Fibroblast of skin of abdomen (primary cell): ENCODE data around the gene RMND5A.

Experiments used
- DNase-seq: peaks from one replicate; pipeline ENCODE4 v3.0.0-alpha.2; 2013

The RMND5A gene

GRCh38 chr2:86768189-86768949, 48.3 kb downstream of the RMND5A start:
- no peak for DNase-seq

GRCh38 chr2:86769838-86770237, 49.7 kb downstream of the RMND5A start:
- no peak for DNase-seq

- DNase-seq = no peak
These were observed 50.8 kb downstream of the RMND5A start for GRCh38 chr2:86770816-86771301.

GRCh38 chr2:86772611-86773010, 52.5 kb downstream of the RMND5A start:
- DNase-seq = no peak

GRCh38 chr2:86774862-86775261, 54.8 kb downstream of the RMND5A start:
- DNase-seq = no peak

- no peak for DNase-seq
These were observed 55.2 kb downstream of the RMND5A start for GRCh38 chr2:86775338-86775737.

- DNase-seq = no peak
These were observed 56.4 kb downstream of the RMND5A start for GRCh38 chr2:86776532-86776931.

GRCh38 chr2:86778957-86779356, 58.9 kb downstream of the RMND5A start:
- no peak for DNase-seq

- no peak for DNase-seq
These were observed 59.9 kb downstream of the RMND5A start for GRCh38 chr2:86779971-86780370.

- DNase-seq = no peak
These were observed 61.3 kb downstream of the RMND5A start for GRCh38 chr2:86781363-86781762.

GRCh38 chr2:86782748-86783147, 62.7 kb downstream of the RMND5A start:
- DNase-seq = no peak

- DNase-seq = no peak
These were observed 63.7 kb downstream of the RMND5A start for GRCh38 chr2:86783615-86784339.

- DNase-seq = no peak
These were observed 65.4 kb downstream of the RMND5A start for GRCh38 chr2:86785456-86785855.

- no peak for DNase-seq
These were observed 66.0 kb downstream of the RMND5A start for GRCh38 chr2:86786001-86786536.

- DNase-seq = no peak
These were observed 67.6 kb downstream of the RMND5A start for GRCh38 chr2:86787736-86788135.

GRCh38 chr2:86788165-86788564, 68.1 kb downstream of the RMND5A start:
- DNase-seq = no peak

- no peak for DNase-seq
These were observed 69.0 kb downstream of the RMND5A start for GRCh38 chr2:86788881-86789686.

GRCh38 chr2:86789687-86790133, 69.6 kb downstream of the RMND5A start:
- no peak for DNase-seq

GRCh38 chr2:86790134-86790675, 70.1 kb downstream of the RMND5A start:
- DNase-seq = no peak

GRCh38 chr2:86790676-86791572, 70.8 kb downstream of the RMND5A start, which contains the start of gene CD8A:
Gene CD8A, minus strand, starts transcription at chr2:86790913. Its CDS starts 88 bp downstream, at chr2:86790825.
- DNase-seq = no peak

- DNase-seq = no peak
These were observed 71.5 kb downstream of the RMND5A start for GRCh38 chr2:86791573-86791972.
